GM12872 (cell line): ENCODE results near the gene SCAND1.

Experiments
- CTCF ChIP-seq: IDR thresholded peaks from 3 replicates; pipeline ENCODE4 v1.5.1; 2011; ENCODE audit warnings: low read depth, mild to moderate bottlenecking, low read length, moderate library complexity; ENCODE audit not compliant: insufficient read depth

The SCAND1 gene

GRCh38 chr20:35909176-35909575 is 45.1 kb downstream of the SCAND1 start:
- no peak for TF ChIP-seq CTCF

GRCh38 chr20:35908007-35908406 is 46.3 kb downstream of the SCAND1 start:
- no peak for TF ChIP-seq CTCF

GRCh38 chr20:35907017-35907701 is 47.1 kb downstream of the SCAND1 start:
- no peak for TF ChIP-seq CTCF

- no peak for TF ChIP-seq CTCF
Observed at GRCh38 chr20:35904982-35905663, 49.2 kb downstream of the SCAND1 start.

GRCh38 chr20:35903843-35904242 is 50.5 kb downstream of the SCAND1 start:
- no peak for TF ChIP-seq CTCF
